ENCODE measurements around the gene OR2T2. TPM values are rescaled to one million over a fixed set of nuclear protein-coding genes. Genes with fewer than 3 reads are reported as not detected.
"Not testable (repeated sequence)": the region's sequence is repeated elsewhere in the genome, so short reads cannot be mapped to it uniquely, and the experiment has no call there.

Gene OR2T2
- total RNA-seq (0.28 TPM), polyA plus RNA-seq (ENCODE audit: insufficient read depth, low read depth, low replicate concordance) (not detected)
- long read RNA-seq, donor 1, result 0 reads
- long read RNA-seq, donor 2, result 0 reads
- long read RNA-seq, donor 3, result 0 reads
- long read RNA-seq, donor 4, result 0 reads
- long read RNA-seq, donor 5, result 0 reads
- long read RNA-seq, donor 6, result 0 reads
- long read RNA-seq, donor 7, result 0 reads
- long read RNA-seq, donor 8, result 0 reads
- long read RNA-seq, donor 9, result 0 reads
- long read RNA-seq, donor 10, result 0 reads

- peak within 1 kb of the TSS in 1 of 2 donors; percentile 32 for H3K27ac ChIP-seq (ENCODE audit: low read depth in 2 of 2, low read length in 2 of 2)
- H3K4me3 ChIP-seq (ENCODE audit: low read length in 3 of 3); H3K4me1 ChIP-seq (ENCODE audit: control insufficient read depth in 2 of 3, insufficient read depth in 2 of 3, low read depth in 1 of 3, low read length in 3 of 3); FAIRE-seq; H3K9ac ChIP-seq (ENCODE audit: low read length in 3 of 3); intact Hi-C loops (cut with DNase I); H3K9me3 ChIP-seq (ENCODE audit: control insufficient read depth in 2 of 3, insufficient read depth in 1 of 3, low read length in 3 of 3); H3K27me3 ChIP-seq (ENCODE audit: control insufficient read depth, insufficient read depth, low read length); H3K36me3 ChIP-seq (ENCODE audit: control insufficient read depth in 2 of 3, insufficient read depth in 3 of 3, low read length in 3 of 3): not testable (repeated sequence)
- peak in 2 of 5 donors; percentile 12 to 30 for DNase-seq
Observed at GRCh38 chr1:248445399-248445798, at the start of gene OR2T2. Gene OR2T2 (plus strand): TSS chr1:248445637. CDS start chr1:248452798, 7,161 bp downstream.

GRCh38 chr1:248402748-248403147 is 42.7 kb upstream of the OR2T2 start, which contains the start of gene OR2T1:
Gene OR2T1 (plus strand): TSS chr1:248403048. CDS start chr1:248406148, 3,100 bp downstream.
- DNase-seq, result no peak
- no peak for FAIRE-seq
- intact Hi-C loops (cut with DNase I), result no loop called here
- no peaks in the 10 kb centered on the region for H3K27me3 ChIP-seq (ENCODE audit: control insufficient read depth, insufficient read depth, low read length)
- no peak within 1 kb of the TSS for H3K9ac ChIP-seq (ENCODE audit: low read length in 3 of 3)
- no peaks in the 10 kb centered on the region for H3K36me3 ChIP-seq (ENCODE audit: control insufficient read depth in 2 of 3, insufficient read depth in 3 of 3, low read length in 3 of 3)
- H3K4me3 ChIP-seq (ENCODE audit: low read length in 3 of 3), result no peak within 1 kb of the TSS
- H3K9me3 ChIP-seq (ENCODE audit: control insufficient read depth in 2 of 3, insufficient read depth in 1 of 3, low read length in 3 of 3), result no peaks in the 10 kb centered on the region
- no peak within 1 kb of the TSS for H3K27ac ChIP-seq (ENCODE audit: low read depth in 2 of 2, low read length in 2 of 2)
- no peak for TF ChIP-seq CTCF (IDR thresholded peaks at IDR 0.05; ENCODE audit: borderline replicate concordance, extremely low read depth, insufficient read depth)
- no peaks in the 10 kb centered on the region for H3K4me1 ChIP-seq (ENCODE audit: control insufficient read depth in 2 of 3, insufficient read depth in 2 of 3, low read depth in 1 of 3, low read length in 3 of 3)

- H3K9me3 ChIP-seq (ENCODE audit: control insufficient read depth in 2 of 3, insufficient read depth in 1 of 3, low read length in 3 of 3), result no peaks in the 10 kb centered on the region
- FAIRE-seq (no peak), DNase-seq (no peak)
- no peak overlapping the region for H3K9ac ChIP-seq (ENCODE audit: low read length in 3 of 3)
- TF ChIP-seq CTCF (IDR thresholded peaks at IDR 0.05; ENCODE audit: borderline replicate concordance, extremely low read depth, insufficient read depth), result no peak
- no peaks in the 10 kb centered on the region for H3K36me3 ChIP-seq (ENCODE audit: control insufficient read depth in 2 of 3, insufficient read depth in 3 of 3, low read length in 3 of 3)
- no peak overlapping the region for H3K27ac ChIP-seq (ENCODE audit: low read depth in 2 of 2, low read length in 2 of 2)
- H3K27me3 ChIP-seq (ENCODE audit: control insufficient read depth, insufficient read depth, low read length), result no peaks in the 10 kb centered on the region
- H3K4me1 ChIP-seq (ENCODE audit: control insufficient read depth in 2 of 3, insufficient read depth in 2 of 3, low read depth in 1 of 3, low read length in 3 of 3), result no peaks in the 10 kb centered on the region
- H3K4me3 ChIP-seq (ENCODE audit: low read length in 3 of 3), result no peak overlapping the region
- intact Hi-C loops (cut with DNase I), result no loop called here
Observed at GRCh38 chr1:248404024-248404423, 41.4 kb upstream of the OR2T2 start.

- intact Hi-C loops (cut with DNase I), result no loop called here
- DNase-seq (no peak), FAIRE-seq (no peak)
- Histone ChIP-seq H3K4me1 (ENCODE audit: control insufficient read depth in 2 of 3, insufficient read depth in 2 of 3, low read depth in 1 of 3, low read length in 3 of 3) (no peaks in the 10 kb centered on the region), H3K9me3 (ENCODE audit: control insufficient read depth in 2 of 3, insufficient read depth in 1 of 3, low read length in 3 of 3) (peaks cover 0 to 5% (median 0%) of the 10 kb centered on the region in 3 donors), H3K36me3 (ENCODE audit: control insufficient read depth in 2 of 3, insufficient read depth in 3 of 3, low read length in 3 of 3) (no peaks in the 10 kb centered on the region), H3K27ac (ENCODE audit: low read depth in 2 of 2, low read length in 2 of 2) (no peak overlapping the region), H3K27me3 (ENCODE audit: control insufficient read depth, insufficient read depth, low read length) (no peaks in the 10 kb centered on the region), H3K4me3 (ENCODE audit: low read length in 3 of 3) (no peak overlapping the region), H3K9ac (ENCODE audit: low read length in 3 of 3) (no peak overlapping the region)
- no peak for TF ChIP-seq CTCF (IDR thresholded peaks at IDR 0.05; ENCODE audit: borderline replicate concordance, extremely low read depth, insufficient read depth)
Observed at GRCh38 chr1:248406721-248407692, 38.4 kb upstream of the OR2T2 start.

All from kidney (tissue), 22 donors.